H9 (cell line): ENCODE data around the gene SLC2A14. TPM values are rescaled to one million over a fixed set of nuclear protein-coding genes. Genes with fewer than 3 reads are reported as not detected.
A peak's percentile ranks its signal among the peaks of the same experiment; 100 is the strongest.

Source experiments
- DNase-seq: peaks from one replicate; pipeline ENCODE4 v3.0.0-alpha.2; 2017
- H2AFZ ChIP-seq: one replicate; pipeline ENCODE4 v1.6.1; 2013; ENCODE audit warnings: mild to moderate bottlenecking, low read length, control low read depth, moderate library complexity
- H2AK5ac ChIP-seq: 2 replicates; pipeline ENCODE4 v1.6.1; 2013; ENCODE audit warnings: low read length, control low read depth, mixed read lengths; ENCODE audit not compliant: insufficient read length
- H2BK120ac ChIP-seq: one replicate; pipeline ENCODE4 v1.6.1; 2013; ENCODE audit warnings: low read depth, mild to moderate bottlenecking, low read length, control low read depth, inconsistent platforms; ENCODE audit not compliant: poor library complexity, severe bottlenecking
- H2BK12ac ChIP-seq: 2 replicates; pipeline ENCODE4 v1.6.1; 2013; ENCODE audit warnings: low read length, control low read depth, mixed read lengths, low read depth; ENCODE audit not compliant: insufficient read length
- H2BK15ac ChIP-seq: 2 replicates; pipeline ENCODE4 v1.6.1; 2013; ENCODE audit warnings: low read depth, low read length, control low read depth
- H2BK20ac ChIP-seq: one replicate; pipeline ENCODE4 v1.6.1; 2013; ENCODE audit warnings: low read depth, mild to moderate bottlenecking, low read length, control low read depth, inconsistent platforms; ENCODE audit not compliant: poor library complexity, severe bottlenecking
- H2BK5ac ChIP-seq: 2 replicates; pipeline ENCODE4 v1.6.1; 2013; ENCODE audit warnings: low read length, control low read depth, mixed read lengths; ENCODE audit not compliant: insufficient read length
- H3K14ac ChIP-seq: 2 replicates; pipeline ENCODE4 v1.6.1; 2013; ENCODE audit warnings: low read length, control low read depth; ENCODE audit not compliant: insufficient read depth
- H3K18ac ChIP-seq: 2 replicates; pipeline ENCODE4 v1.6.1; 2013; ENCODE audit warnings: low read depth, mild to moderate bottlenecking, mixed read lengths, low read length, control low read depth; ENCODE audit not compliant: insufficient read length
- H3K23ac ChIP-seq: 2 replicates; pipeline ENCODE4 v1.6.1; 2013; ENCODE audit warnings: low read length, control low read depth, mixed read lengths, low read depth; ENCODE audit not compliant: insufficient read length
- H3K23me2 ChIP-seq: 2 replicates; pipeline ENCODE4 v1.6.1; 2013; ENCODE audit warnings: low read depth, mild to moderate bottlenecking, mixed read lengths, low read length, control low read depth; ENCODE audit not compliant: insufficient read length, poor library complexity, severe bottlenecking
- H3K27ac ChIP-seq: 2 replicates; pipeline ENCODE4 v1.5.1; 2013; ENCODE audit warnings: low read length, control low read depth, mixed read lengths, low read depth; ENCODE audit not compliant: insufficient read length
- H3K27me3 ChIP-seq: 2 replicates; pipeline ENCODE4 v1.6.1; 2013; ENCODE audit warnings: low read length, control low read depth, inconsistent platforms; ENCODE audit not compliant: insufficient read depth
- H3K4ac ChIP-seq: 2 replicates; pipeline ENCODE4 v1.6.1; 2013; ENCODE audit warnings: low read depth, mild to moderate bottlenecking, control low read depth, inconsistent platforms, low read length, moderate library complexity
- H3K4me1 ChIP-seq: 2 replicates; pipeline ENCODE4 v1.6.1; 2013; ENCODE audit warnings: low read length, control low read depth, inconsistent platforms; ENCODE audit not compliant: insufficient read depth
- H3K4me2 ChIP-seq: 2 replicates; pipeline ENCODE4 v1.6.1; 2013; ENCODE audit warnings: low read length, control low read depth, mixed read lengths; ENCODE audit not compliant: insufficient read length, insufficient read depth
- H3K56ac ChIP-seq: 2 replicates; pipeline ENCODE4 v1.6.1; 2013; ENCODE audit warnings: low read depth, mild to moderate bottlenecking, mixed read lengths, low read length, control low read depth; ENCODE audit not compliant: insufficient read length
- H3K79me1 ChIP-seq: 2 replicates; pipeline ENCODE4 v1.6.1; 2013; ENCODE audit warnings: low read depth, mild to moderate bottlenecking, moderate library complexity, low read length, control low read depth, inconsistent platforms; ENCODE audit not compliant: insufficient read depth, poor library complexity, severe bottlenecking
- H3K79me2 ChIP-seq: 2 replicates; pipeline ENCODE4 v1.6.1; 2013; ENCODE audit warnings: low read length, control low read depth, inconsistent platforms; ENCODE audit not compliant: insufficient read depth
- H3K9ac ChIP-seq: 2 replicates; pipeline ENCODE4 v1.6.1; 2013; ENCODE audit warnings: low read length, control low read depth, mixed read lengths; ENCODE audit not compliant: insufficient read length; ENCODE audit errors: extremely low read depth
- H3K9me3 ChIP-seq: one replicate; pipeline ENCODE4 v1.6.1; 2013; ENCODE audit warnings: low read depth, low read length, inconsistent platforms; ENCODE audit not compliant: control insufficient read depth
- H3T11ph ChIP-seq: one replicate; pipeline ENCODE4 v1.6.1; 2013; ENCODE audit warnings: mild to moderate bottlenecking, low read length, control low read depth, inconsistent platforms
- H4K20me1 ChIP-seq: one replicate; pipeline ENCODE4 v1.6.1; 2013; ENCODE audit not compliant: control insufficient read depth, insufficient read length, insufficient read depth
- H4K5ac ChIP-seq: 2 replicates; pipeline ENCODE4 v1.6.1; 2013; ENCODE audit warnings: low read depth, mild to moderate bottlenecking, mixed read lengths, low read length, control low read depth; ENCODE audit not compliant: insufficient read length
- H4K8ac ChIP-seq: replicated peaks from 2 replicates; pipeline ENCODE4 v1.6.1; 2013; ENCODE audit warnings: low read length, control low read depth, mixed read lengths, low read depth; ENCODE audit not compliant: insufficient read length
- H4K91ac ChIP-seq: 2 replicates; pipeline ENCODE4 v1.6.1; 2013; ENCODE audit warnings: low read depth, mild to moderate bottlenecking, moderate library complexity, mixed read lengths, low read length, control low read depth; ENCODE audit not compliant: insufficient read length
- H3K27ac Mint-ChIP-seq, 3 experiments: 2 replicates in 2 of 3; 3 replicates in 1 of 3; pipeline ENCODE4 v1.8.0; 2020 to 2021; ENCODE audit warnings: mixed read lengths in 3 of 3, mild to moderate bottlenecking in 1 of 3, moderate library complexity in 1 of 3
- H3K27me3 Mint-ChIP-seq: 2 replicates; pipeline ENCODE4 v1.8.0; 2021; ENCODE audit warnings: low read depth, mild to moderate bottlenecking, moderate library complexity, mixed read lengths
- H3K36me3 Mint-ChIP-seq, 3 experiments: 2 replicates in 2 of 3; 3 replicates in 1 of 3; pipeline ENCODE4 v1.8.0; 2020 to 2021; ENCODE audit warnings: low read depth in 3 of 3, mixed read lengths in 3 of 3; ENCODE audit not compliant: insufficient read depth in 1 of 3
- H3K4me1 Mint-ChIP-seq, 2 experiments: 2 replicates each; pipeline ENCODE4 v1.8.0; 2020; ENCODE audit warnings: mixed read lengths in 2 of 2
- H3K4me3 Mint-ChIP-seq, 2 experiments: 2 replicates in 1 of 2; 3 replicates in 1 of 2; pipeline ENCODE4 v1.8.0; 2020 to 2021; ENCODE audit warnings: mild to moderate bottlenecking in 2 of 2, mixed read lengths in 2 of 2, moderate library complexity in 1 of 2
- H3K9me3 Mint-ChIP-seq, 2 experiments: 2 replicates in 1 of 2; 3 replicates in 1 of 2; pipeline ENCODE4 v1.8.0; 2020; ENCODE audit warnings: mild to moderate bottlenecking in 2 of 2, mixed read lengths in 2 of 2, moderate library complexity in 1 of 2
- CTCF ChIP-seq: fragments of 200-600 bp; sonication (generic); conservative IDR thresholded peaks from 3 replicates; pipeline ENCODE4 v1.8.0; 2021; ENCODE audit warnings: antibody characterized with exemption, mild to moderate bottlenecking
- WGBS: extraction: QIAGEN DNeasy Blood & Tissue Kit; methylation state at CpG from one replicate; pipeline ENCODE4 v1.1.7; 2013; ENCODE audit warnings: missing lambda C conversion rate, low lambda C conversion rate, mixed read lengths; ENCODE audit not compliant: insufficient read length; ENCODE audit errors: extremely low coverage; 5-methylcytosine and 5-hydroxymethylcytosine counted together
- total RNA-seq: library from RNA; stranded (reverse); gene quantifications from 2 replicates; pipeline ENCODE4 v1.2.1, GENCODE V29; 2021

SLC2A14 gene
- total RNA-seq, 1 experiment from 2014 or later = 19.1 TPM

DNA sequence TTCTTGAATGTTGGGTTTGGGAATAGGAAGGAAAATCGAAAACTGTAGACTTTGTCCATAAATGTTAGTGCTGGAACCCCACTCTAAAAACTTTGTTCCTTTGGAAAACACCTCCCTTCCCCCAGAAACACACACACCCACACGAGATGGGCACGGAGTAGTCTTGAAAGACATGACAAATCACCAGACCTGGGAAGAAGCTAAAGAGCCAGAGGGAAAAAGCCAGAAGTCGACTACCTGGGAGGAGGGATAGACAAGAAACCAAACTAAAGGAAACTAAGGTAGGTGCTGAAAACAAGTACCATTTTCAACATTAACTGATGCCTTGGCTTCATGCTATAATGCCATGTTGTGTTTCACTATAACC, 84.4 kb downstream of the SLC2A14 start:
- Histone ChIP-seq H4K91ac (no peak overlapping the region), H2AFZ (no peak overlapping the region), H3K27ac (peak overlapping the region; percentile 21), H3K56ac (no peak overlapping the region), H3K4ac (no peak overlapping the region; the same call in 1 of the 2 replicates), H3K4me2 (peak overlapping the region; percentile 41), H3K23me2 (peaks cover 8% of the 10 kb centered on the region), H3K79me2 (peaks cover 26% of the 10 kb centered on the region; the same call in 1 of the 2 replicates), H2BK12ac (no peak overlapping the region), H3K27me3 (no peaks in the 10 kb centered on the region), H4K5ac (peak overlapping the region; percentile 33), H3K9ac (peak overlapping the region; percentile 60), H3K4me1 (no peaks in the 10 kb centered on the region; the same call in 1 of the 2 replicates), H2AK5ac (peak overlapping the region; percentile 59), H3K9me3 (no peaks in the 10 kb centered on the region), H3T11ph (peak overlapping the region; percentile 13), H4K20me1 (peaks cover 3% of the 10 kb centered on the region), H2BK5ac (peak overlapping the region; percentile 60), H2BK120ac (no peak overlapping the region), H3K23ac (no peak overlapping the region), H2BK20ac (no peak overlapping the region), H3K79me1 (no peaks in the 10 kb centered on the region), H4K8ac (no peak overlapping the region), H3K18ac (peak overlapping the region; percentile 42), H3K14ac (no peak overlapping the region; the same call in 1 of the 2 replicates), H2BK15ac (0 out of 2 replicates have a peak overlapping the region, but pooled peaks have one; percentile 38)
- no peak for TF ChIP-seq CTCF
- Mint-ChIP-seq H3K27me3 (no peaks in the 10 kb centered on the region), H3K36me3 (peaks cover 16 to 34% (median 29%) of the 10 kb centered on the region in 3 experiments), H3K27ac (peak overlapping the region; percentile 80 to 99 (median 99)), H3K4me3 (peak overlapping the region; percentile 89 to 97), H3K4me1 (peaks cover 55 to 75% of the 10 kb centered on the region in 2 experiments), H3K9me3 (no peaks in the 10 kb centered on the region)
- no peak for DNase-seq
- no CpG with 5 or more reads among the region's 4 CpGs for WGBS
